BJ (cell line): ENCODE results near the gene LMBR1L. TPM values are rescaled to one million over a fixed set of nuclear protein-coding genes. Genes with fewer than 3 reads are reported as not detected.

Experiments
- CTCF ChIA-PET: fragments of 350-600 bp; formaldehyde crosslinking; extraction: SDS; loops from one replicate; lab custom pipeline; 2021; ENCODE audit warnings: antibody characterized with exemption, inconsistent platforms; lab: Yijun Ruan, JAX
- POLR2A ChIA-PET: fragments of 300-600 bp; sonication (Branson Sonifier 250); formaldehyde crosslinking; extraction: SDS; loops from one replicate; lab custom pipeline; 2021; ENCODE audit warnings: antibody characterized with exemption; lab: Charles Lee
- DNase-seq: peaks from one replicate; pipeline ENCODE4 v3.0.0-alpha.2; 2011; ENCODE audit warnings: low read depth
- H3K27me3 ChIP-seq: 2 replicates; pipeline ENCODE4 v1.6.0; 2011; ENCODE audit warnings: low read length; ENCODE audit not compliant: control insufficient read depth, insufficient read depth
- H3K36me3 ChIP-seq: 2 replicates; pipeline ENCODE4 v1.5.1; 2011; ENCODE audit warnings: low read length; ENCODE audit not compliant: control insufficient read depth, insufficient read depth
- H3K4me3 ChIP-seq: 2 replicates; pipeline ENCODE4 v1.5.1; 2011; ENCODE audit warnings: low read depth, mild to moderate bottlenecking, control low read depth, low read length
- CTCF ChIP-seq: IDR thresholded peaks from 2 replicates; pipeline ENCODE4 v1.5.1; 2011; ENCODE audit warnings: low read depth, mild to moderate bottlenecking, control low read depth, inconsistent platforms, low read length, moderate library complexity; ENCODE audit not compliant: insufficient read depth
- polyA plus RNA-seq: library from polyadenylated mRNA; depleted of rRNA; stranded (reverse); fragments of >200 nt; gene quantifications from 2 replicates; pipeline ENCODE4 v1.2.3, GENCODE V29; 2011

LMBR1L gene
- polyA plus RNA-seq, 1 experiment: 63.1 TPM

GRCh38 chr12:49105504-49106084 lies 5.1 kb downstream of the LMBR1L start:
- Histone ChIP-seq H3K36me3 (peaks cover 41% of the 10 kb centered on the region), H3K27me3 (no peaks in the 10 kb centered on the region), H3K4me3 (no peak overlapping the region)
- ChIA-PET CTCF (interaction anchor here (0.9 to 9.8 kb wide), 8 partner anchors 8 to 41 kb away, joined by 3 to 145 read pairs (median 7); partner anchors contain the start of genes DHH and RHEBL1), POLR2A (no interaction called here)
- no peak for TF ChIP-seq CTCF
- no peak for DNase-seq

- no peak overlapping the region for H3K4me3 ChIP-seq
- no peak for DNase-seq
- H3K27me3 ChIP-seq: no peaks in the 10 kb centered on the region
- CTCF ChIA-PET: interaction anchor here (1.2 to 9.8 kb wide), 8 partner anchors 8 to 41 kb away, joined by 3 to 145 read pairs (median 7); partner anchors contain the start of genes DHH and RHEBL1
- H3K36me3 ChIP-seq: peaks cover 46% of the 10 kb centered on the region
- POLR2A ChIA-PET: no interaction called here
- no peak for TF ChIP-seq CTCF
Measured at GRCh38 chr12:49104822-49105221, 5.8 kb downstream of the LMBR1L start.

GRCh38 chr12:49100380-49100779 lies 10.3 kb downstream of the LMBR1L start:
- no peak for TF ChIP-seq CTCF
- DNase-seq: no peak
- Histone ChIP-seq H3K27me3 (no peaks in the 10 kb centered on the region), H3K36me3 (peaks cover 45% of the 10 kb centered on the region), H3K4me3 (no peak overlapping the region)
- ChIA-PET CTCF (interaction anchor here (0.6 to 9.8 kb wide), 9 partner anchors 9 to 37 kb away, joined by 3 to 145 read pairs (median 5); partner anchors contain the start of gene TUBA1B), POLR2A (interaction anchor here (0.5 kb wide), 1 partner anchor 166 kb away, joined by 3 read pairs; no protein-coding TSS in a partner anchor)

- H3K36me3 ChIP-seq: peaks cover 34% of the 10 kb centered on the region
- CTCF ChIA-PET: interaction anchor here (0.7 to 9.8 kb wide), 21 partner anchors 10 to 238 kb away, joined by 3 to 145 read pairs (median 7); partner anchors contain the start of genes C1QL4, LMBR1L, RHEBL1 and TUBA1B
- POLR2A ChIA-PET: no interaction called here
Measured at GRCh38 chr12:49098703-49099102, 11.9 kb downstream of the LMBR1L start.

More at GRCh38 chr12:49098703-49099102, 11.9 kb downstream of the LMBR1L start:
- H3K27me3 ChIP-seq: peaks cover 8% of the 10 kb centered on the region
- no peak for DNase-seq
- TF ChIP-seq CTCF: no peak
- H3K4me3 ChIP-seq: no peak overlapping the region
